SK-N-SH (cell line): ENCODE data around the gene PHKA1. TPM values are rescaled to one million over a fixed set of nuclear protein-coding genes. Genes with fewer than 3 reads are reported as not detected.

Experiments
- CTCF ChIA-PET: fragments of 300-600, 350-600 bp; formaldehyde crosslinking; extraction: SDS; loops from one replicate; lab custom pipeline; 2021; lab: Yijun Ruan, JAX
- POLR2A ChIA-PET: fragments of 350-600 bp; sonication (Branson Sonifier 250); formaldehyde crosslinking; extraction: SDS; loops from one replicate; lab custom pipeline; 2020; ENCODE audit warnings: antibody characterized with exemption, inconsistent platforms; lab: Yijun Ruan, JAX
- DNase-seq: peaks from one replicate; pipeline ENCODE4 v3.0.0; 2012
- H2AFZ ChIP-seq: fragments of 200-600 bp; sonication (generic); 2 replicates; pipeline ENCODE4 v1.8.1; 2016; ENCODE audit warnings: antibody characterized with exemption, mild to moderate bottlenecking, low read depth
- H3F3A ChIP-seq: fragments of 200-600 bp; sonication (generic); replicated peaks from 2 replicates; pipeline ENCODE3; 2016; ENCODE audit warnings: antibody characterized with exemption, mild to moderate bottlenecking; ENCODE audit not compliant: insufficient read depth
- H3K27ac ChIP-seq, 2 experiments: fragments of 200-500 bp in 1 of 2; fragments of 200-600 bp in 1 of 2; sonication (Bioruptor generic) in 1 of 2; sonication (generic), shearing (Covaris generic) in 1 of 2; 2 replicates each; pipeline versions ENCODE4 v1.5.1 to v1.6.1; 2014 to 2016; ENCODE audit warnings: low read depth in 2 of 2, inconsistent platforms in 1 of 2, low read length in 1 of 2, mild to moderate bottlenecking in 1 of 2, mixed read lengths in 1 of 2
- H3K27me3 ChIP-seq: fragments of 200-600 bp; sonication (generic), shearing (Covaris generic); 2 replicates; pipeline ENCODE4 v1.6.1; 2016; ENCODE audit warnings: mixed run types; ENCODE audit not compliant: insufficient read depth
- H3K36me3 ChIP-seq, 2 experiments: fragments of 200-500 bp in 1 of 2; fragments of 200-600 bp in 1 of 2; sonication (Bioruptor generic) in 1 of 2; sonication (generic) in 1 of 2; replicated peaks in 1 of 2; 2 replicates each; pipeline versions ENCODE3 to v1.5.1; 2014 to 2016; ENCODE audit warnings: low read length in 1 of 2, mild to moderate bottlenecking in 1 of 2; ENCODE audit not compliant: insufficient read depth in 2 of 2, control insufficient read depth in 1 of 2
- H3K4me1 ChIP-seq, 2 experiments: fragments of 200-500 bp in 1 of 2; fragments of 200-600 bp in 1 of 2; sonication (Bioruptor generic) in 1 of 2; sonication (generic), shearing (Covaris generic) in 1 of 2; 2 replicates each; pipeline versions ENCODE4 v1.5.1 to v1.6.1; 2014 to 2016; ENCODE audit warnings: low read depth in 1 of 2, low read length in 1 of 2, mixed run types in 1 of 2; ENCODE audit not compliant: insufficient read depth in 2 of 2, control insufficient read depth in 1 of 2
- H3K4me2 ChIP-seq: fragments of 200-600 bp; sonication (generic), shearing (Covaris generic); 2 replicates; pipeline ENCODE4 v1.6.1; 2017; ENCODE audit warnings: mixed run types
- H3K4me3 ChIP-seq, 2 experiments: fragments of 200-500 bp in 1 of 2; fragments of 200-600 bp in 1 of 2; sonication (Bioruptor generic) in 1 of 2; sonication (generic), shearing (Covaris generic) in 1 of 2; 2 replicates each; pipeline versions ENCODE4 v1.5.1 to v1.8.1; 2014 to 2016; ENCODE audit warnings: low read depth in 2 of 2, inconsistent platforms in 1 of 2, low read length in 1 of 2, mild to moderate bottlenecking in 1 of 2, mixed read lengths in 1 of 2, moderate library complexity in 1 of 2
- H3K79me2 ChIP-seq: fragments of 200-600 bp; sonication (generic); 2 replicates; pipeline ENCODE4 v1.8.1; 2017; ENCODE audit warnings: mild to moderate bottlenecking; ENCODE audit not compliant: insufficient read depth
- H3K9ac ChIP-seq: fragments of 200-600 bp; sonication (generic); 2 replicates; pipeline ENCODE4 v1.6.1; 2017; ENCODE audit warnings: mixed run types
- H3K9me2 ChIP-seq: fragments of 200-600 bp; sonication (generic); 2 replicates; pipeline ENCODE4 v1.6.1; 2017; ENCODE audit warnings: mixed run types
- H3K9me3 ChIP-seq: fragments of 200-600 bp; sonication (generic); 2 replicates; pipeline ENCODE4 v1.6.1; 2017; ENCODE audit warnings: mixed run types, mild to moderate bottlenecking, moderate library complexity
- H4K20me1 ChIP-seq: fragments of 200-600 bp; sonication (generic); 2 replicates; pipeline ENCODE4 v1.6.1; 2017; ENCODE audit warnings: mild to moderate bottlenecking, mixed run types; ENCODE audit not compliant: insufficient read depth
- CHD2 ChIP-seq: fragments of 150-350 bp; IDR thresholded peaks from 2 replicates; pipeline ENCODE4 v1.6.1; 2018; ENCODE audit warnings: low read length; ENCODE audit not compliant: partially characterized antibody
- FOSL2 ChIP-seq: IDR thresholded peaks from 2 replicates; pipeline ENCODE4 v1.4.0; 2012; ENCODE audit warnings: low read depth, mild to moderate bottlenecking, moderate library complexity, borderline replicate concordance
- FOXJ3 ChIP-seq: sonication (generic); formaldehyde crosslinking; IDR thresholded peaks from 2 replicates; pipeline ENCODE4 v1.5.1; 2020; ENCODE audit warnings: mild to moderate bottlenecking, missing genetic modification reagents
- GABPA ChIP-seq: IDR thresholded peaks from 2 replicates; pipeline ENCODE4 v1.4.0; 2012; ENCODE audit warnings: low read depth, mild to moderate bottlenecking
- MEF2A ChIP-seq: IDR thresholded peaks from 2 replicates; pipeline ENCODE4 v1.4.0; 2012; ENCODE audit warnings: low read depth, borderline replicate concordance
- MXI1 ChIP-seq: IDR thresholded peaks from 2 replicates; pipeline ENCODE4 v1.6.1; 2012; ENCODE audit warnings: mild to moderate bottlenecking, low read depth, low read length, improper control_type of control experiment
- NRF1 ChIP-seq: IDR thresholded peaks from 2 replicates; pipeline ENCODE4 v1.6.1; 2012; ENCODE audit warnings: low read depth, mild to moderate bottlenecking, low read length
- RCOR1 ChIP-seq: fragments of 150-350 bp; IDR thresholded peaks from 2 replicates; pipeline ENCODE4 v1.6.1; 2017; ENCODE audit warnings: antibody characterized with exemption, low read length
- RFX5 ChIP-seq: IDR thresholded peaks from 2 replicates; pipeline ENCODE4 v1.6.1; 2012; ENCODE audit warnings: mild to moderate bottlenecking, improper control_type of control experiment, low read length
- RXRA ChIP-seq: IDR thresholded peaks from 2 replicates; pipeline ENCODE4 v1.4.0; 2012; ENCODE audit warnings: low read depth, mild to moderate bottlenecking, borderline replicate concordance
- SIN3A ChIP-seq: IDR thresholded peaks from 2 replicates; pipeline ENCODE4 v1.6.1; 2012; ENCODE audit warnings: low read depth, mild to moderate bottlenecking, low read length, moderate library complexity, borderline replicate concordance
- YY1 ChIP-seq: IDR thresholded peaks from 2 replicates; pipeline ENCODE4 v1.4.0; 2012; ENCODE audit warnings: low read depth, mild to moderate bottlenecking
- WGBS: methylation state at CpG from one replicate; pipeline ENCODE4 v1.1.6; 2017; ENCODE audit warnings: low lambda C conversion rate; 5-methylcytosine and 5-hydroxymethylcytosine counted together
- polyA plus RNA-seq, 3 experiments: library from polyadenylated mRNA; depleted of rRNA; stranded (reverse); fragments of >200 nt; gene quantifications; 2 replicates each; pipeline ENCODE4 v1.2.3, GENCODE V29; 2012
- TF ChIP-seq, protein P1 (sequence below): IDR thresholded peaks from 2 replicates; pipeline ENCODE4 v1.6.1; 2012; ENCODE audit warnings: mild to moderate bottlenecking, low read depth, low read length, moderate library complexity
- TF ChIP-seq, protein P2 (sequence below): fragments of 150-350 bp; IDR thresholded peaks from 2 replicates; pipeline ENCODE4 v1.6.1; 2017; ENCODE audit warnings: antibody characterized with exemption, low read length, low read depth, borderline replicate concordance
- TF ChIP-seq, protein P3 (sequence below): IDR thresholded peaks from 2 replicates; pipeline ENCODE4; 2012
- TF ChIP-seq, protein P4 (sequence below): IDR thresholded peaks from 2 replicates; pipeline ENCODE4 v1.4.0; 2012; ENCODE audit warnings: low read depth

Gene PHKA1
- polyA plus RNA-seq, 1 of the 3 experiments (the other 2 are of a cell fraction) = 4.8 TPM

DNA sequence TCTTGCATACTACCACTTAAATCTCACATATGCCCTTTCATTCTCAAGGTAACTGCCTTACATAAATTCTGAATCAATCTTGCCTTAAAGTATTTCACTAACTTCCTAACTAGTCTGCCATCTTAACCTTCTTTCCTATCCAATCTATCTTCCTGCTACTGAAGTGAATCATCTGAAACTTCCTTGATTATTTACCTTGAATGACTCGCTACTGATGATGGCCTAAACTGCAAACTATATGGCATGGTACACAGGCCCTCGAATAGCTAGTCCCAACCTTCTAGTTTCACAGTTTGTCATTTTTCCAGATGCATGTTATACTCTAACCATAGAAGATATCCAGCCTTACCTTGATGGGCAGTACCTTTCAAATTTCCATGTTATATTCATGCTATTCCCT lies 19.9 kb downstream of the PHKA1 start:
- Histone ChIP-seq H3K27ac (no peak overlapping the region), H2AFZ (no peak overlapping the region), H3K36me3 (peaks cover 0 to 8% of the 10 kb centered on the region in 2 experiments), H3F3A (no peaks in the 10 kb centered on the region), H3K9me2 (no peaks in the 10 kb centered on the region), H3K4me3 (no peak overlapping the region), H3K4me2 (no peak overlapping the region), H3K9ac (no peak overlapping the region), H3K27me3 (no peaks in the 10 kb centered on the region), H3K79me2 (no peaks in the 10 kb centered on the region), H4K20me1 (no peaks in the 10 kb centered on the region), H3K9me3 (no peaks in the 10 kb centered on the region), H3K4me1 (no peaks in the 10 kb centered on the region)
- WGBS = 44% methylated on average over 2 of the region's 2 CpGs
- no peak for DNase-seq
- TF ChIP-seq, protein P1, sequence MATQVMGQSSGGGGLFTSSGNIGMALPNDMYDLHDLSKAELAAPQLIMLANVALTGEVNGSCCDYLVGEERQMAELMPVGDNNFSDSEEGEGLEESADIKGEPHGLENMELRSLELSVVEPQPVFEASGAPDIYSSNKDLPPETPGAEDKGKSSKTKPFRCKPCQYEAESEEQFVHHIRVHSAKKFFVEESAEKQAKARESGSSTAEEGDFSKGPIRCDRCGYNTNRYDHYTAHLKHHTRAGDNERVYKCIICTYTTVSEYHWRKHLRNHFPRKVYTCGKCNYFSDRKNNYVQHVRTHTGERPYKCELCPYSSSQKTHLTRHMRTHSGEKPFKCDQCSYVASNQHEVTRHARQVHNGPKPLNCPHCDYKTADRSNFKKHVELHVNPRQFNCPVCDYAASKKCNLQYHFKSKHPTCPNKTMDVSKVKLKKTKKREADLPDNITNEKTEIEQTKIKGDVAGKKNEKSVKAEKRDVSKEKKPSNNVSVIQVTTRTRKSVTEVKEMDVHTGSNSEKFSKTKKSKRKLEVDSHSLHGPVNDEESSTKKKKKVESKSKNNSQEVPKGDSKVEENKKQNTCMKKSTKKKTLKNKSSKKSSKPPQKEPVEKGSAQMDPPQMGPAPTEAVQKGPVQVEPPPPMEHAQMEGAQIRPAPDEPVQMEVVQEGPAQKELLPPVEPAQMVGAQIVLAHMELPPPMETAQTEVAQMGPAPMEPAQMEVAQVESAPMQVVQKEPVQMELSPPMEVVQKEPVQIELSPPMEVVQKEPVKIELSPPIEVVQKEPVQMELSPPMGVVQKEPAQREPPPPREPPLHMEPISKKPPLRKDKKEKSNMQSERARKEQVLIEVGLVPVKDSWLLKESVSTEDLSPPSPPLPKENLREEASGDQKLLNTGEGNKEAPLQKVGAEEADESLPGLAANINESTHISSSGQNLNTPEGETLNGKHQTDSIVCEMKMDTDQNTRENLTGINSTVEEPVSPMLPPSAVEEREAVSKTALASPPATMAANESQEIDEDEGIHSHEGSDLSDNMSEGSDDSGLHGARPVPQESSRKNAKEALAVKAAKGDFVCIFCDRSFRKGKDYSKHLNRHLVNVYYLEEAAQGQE = no peak
- TF ChIP-seq CHD2 (no peak), FOSL2 (no peak), MEF2A (no peak), RFX5 (no peak), RCOR1 (no peak), NRF1 (no peak), YY1 (no peak), FOXJ3 (no peak), RXRA (no peak)
- TF ChIP-seq, protein P2, sequence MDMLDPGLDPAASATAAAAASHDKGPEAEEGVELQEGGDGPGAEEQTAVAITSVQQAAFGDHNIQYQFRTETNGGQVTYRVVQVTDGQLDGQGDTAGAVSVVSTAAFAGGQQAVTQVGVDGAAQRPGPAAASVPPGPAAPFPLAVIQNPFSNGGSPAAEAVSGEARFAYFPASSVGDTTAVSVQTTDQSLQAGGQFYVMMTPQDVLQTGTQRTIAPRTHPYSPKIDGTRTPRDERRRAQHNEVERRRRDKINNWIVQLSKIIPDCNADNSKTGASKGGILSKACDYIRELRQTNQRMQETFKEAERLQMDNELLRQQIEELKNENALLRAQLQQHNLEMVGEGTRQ = no peak
- ChIA-PET POLR2A (no interaction called here), CTCF (no interaction called here)

DNA sequence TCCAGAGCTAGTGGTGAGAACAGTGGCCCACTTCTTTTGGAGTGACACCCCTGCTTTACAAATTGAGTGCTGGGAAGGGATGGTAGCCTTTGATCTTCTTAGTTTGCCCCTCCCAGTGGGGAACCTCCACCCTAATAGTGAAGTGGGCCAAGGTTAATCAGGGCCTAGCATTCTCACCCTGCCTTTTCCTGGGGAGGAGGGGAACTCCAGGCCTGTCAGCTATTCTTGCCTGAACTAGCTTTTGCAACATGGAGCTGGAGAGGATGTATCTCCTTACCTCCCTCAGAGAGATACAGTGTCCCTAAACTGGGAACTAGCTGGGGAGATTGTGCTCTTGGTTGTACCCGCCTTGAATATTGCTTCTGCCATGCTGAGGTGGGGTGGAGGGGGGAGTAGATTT lies 20.6 kb downstream of the PHKA1 start:
- Histone ChIP-seq H3K36me3 (peaks cover 0 to 8% of the 10 kb centered on the region in 2 experiments), H3K9ac (no peak overlapping the region), H4K20me1 (no peaks in the 10 kb centered on the region), H3F3A (no peaks in the 10 kb centered on the region), H3K27ac (no peak overlapping the region), H3K4me1 (no peaks in the 10 kb centered on the region), H3K4me3 (no peak overlapping the region), H3K79me2 (no peaks in the 10 kb centered on the region), H3K4me2 (no peak overlapping the region), H3K27me3 (no peaks in the 10 kb centered on the region), H2AFZ (no peak overlapping the region), H3K9me2 (no peaks in the 10 kb centered on the region), H3K9me3 (no peaks in the 10 kb centered on the region)
- DNase-seq = no peak
- ChIA-PET CTCF (no interaction called here), POLR2A (no interaction called here)
- 42% methylated on average over 1 of the region's 1 CpG for WGBS
- TF ChIP-seq, protein P2 = no peak
- TF ChIP-seq RXRA (no peak), SIN3A (no peak), GABPA (no peak), RCOR1 (no peak), MXI1 (no peak), FOSL2 (no peak), RFX5 (no peak), MEF2A (no peak)
- TF ChIP-seq, protein P3, sequence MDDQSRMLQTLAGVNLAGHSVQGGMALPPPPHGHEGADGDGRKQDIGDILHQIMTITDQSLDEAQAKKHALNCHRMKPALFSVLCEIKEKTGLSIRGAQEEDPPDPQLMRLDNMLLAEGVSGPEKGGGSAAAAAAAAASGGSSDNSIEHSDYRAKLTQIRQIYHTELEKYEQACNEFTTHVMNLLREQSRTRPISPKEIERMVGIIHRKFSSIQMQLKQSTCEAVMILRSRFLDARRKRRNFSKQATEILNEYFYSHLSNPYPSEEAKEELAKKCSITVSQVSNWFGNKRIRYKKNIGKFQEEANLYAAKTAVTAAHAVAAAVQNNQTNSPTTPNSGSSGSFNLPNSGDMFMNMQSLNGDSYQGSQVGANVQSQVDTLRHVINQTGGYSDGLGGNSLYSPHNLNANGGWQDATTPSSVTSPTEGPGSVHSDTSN = no peak
- TF ChIP-seq, protein P4, sequence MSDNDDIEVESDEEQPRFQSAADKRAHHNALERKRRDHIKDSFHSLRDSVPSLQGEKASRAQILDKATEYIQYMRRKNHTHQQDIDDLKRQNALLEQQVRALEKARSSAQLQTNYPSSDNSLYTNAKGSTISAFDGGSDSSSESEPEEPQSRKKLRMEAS = no peak
- TF ChIP-seq, protein P1 = no peak
